Spleen (tissue), 11 donors: ENCODE measurements around the gene SNX24. TPM values are rescaled to one million over a fixed set of nuclear protein-coding genes. Genes with fewer than 3 reads are reported as not detected.

Experiments used
- DNase-seq: peaks from one replicate; pipeline ENCODE4 v3.0.0-alpha.2; 2020
- H3K27ac ChIP-seq, 8 donors: fragments of 200-600 bp; sonication (generic) in 7 of 8; 1 replicate in 4 of 8; 2 replicates in 4 of 8; pipeline versions ENCODE4 v1.5.0 to v1.8.0; 2016 to 2021; ENCODE audit warnings: inconsistent platforms in 4 of 8, mild to moderate bottlenecking in 4 of 8, moderate library complexity in 1 of 8
- H3K27me3 ChIP-seq, 7 donors: fragments of 200-600 bp; sonication (generic) in 6 of 7; replicated peaks in 1 of 7; 1 replicate in 4 of 7; 2 replicates in 3 of 7; pipeline versions ENCODE4 v1.5.0 to v1.8.0; 2016 to 2021; ENCODE audit warnings: inconsistent platforms in 3 of 7, mild to moderate bottlenecking in 1 of 7
- H3K36me3 ChIP-seq, 6 donors: fragments of 200-600 bp; sonication (generic) in 5 of 6; 1 replicate in 4 of 6; 2 replicates in 2 of 6; pipeline versions ENCODE4 v1.5.0 to v1.8.0; 2016 to 2021; ENCODE audit warnings: inconsistent platforms in 2 of 6
- H3K4me1 ChIP-seq, 6 donors: fragments of 200-600 bp; sonication (generic) in 5 of 6; 1 replicate in 3 of 6; 2 replicates in 3 of 6; pipeline versions ENCODE4 v1.5.0 to v1.8.0; 2016 to 2021; ENCODE audit warnings: inconsistent platforms in 3 of 6
- H3K4me3 ChIP-seq, 8 donors: fragments of 200-600 bp; sonication (generic) in 7 of 8; 1 replicate in 4 of 8; 2 replicates in 4 of 8; pipeline versions ENCODE4 v1.5.0 to v1.8.0; 2016 to 2021; ENCODE audit warnings: inconsistent platforms in 4 of 8, mild to moderate bottlenecking in 4 of 8, moderate library complexity in 2 of 8
- H3K9me3 ChIP-seq, 8 donors: fragments of 200-600 bp; sonication (generic) in 7 of 8; 1 replicate in 4 of 8; 2 replicates in 4 of 8; pipeline versions ENCODE4 v1.5.0 to v1.8.0; 2016 to 2021; ENCODE audit warnings: inconsistent platforms in 4 of 8
- CTCF ChIP-seq, 11 experiments: fragments of 200-600 bp in 7 of 11; fragments of 450-650 bp in 4 of 11; sonication (generic) in 4 of 11; IDR thresholded peaks in 8 of 11; conservative IDR thresholded peaks in 3 of 11; 1 replicate in 7 of 11; 2 replicates in 4 of 11; pipeline versions ENCODE4 v1.4.0 to v1.8.0; 2016 to 2021; ENCODE audit warnings: antibody characterized with exemption in 11 of 11, inconsistent platforms in 4 of 11, mild to moderate bottlenecking in 1 of 11
- POLR2A ChIP-seq, 3 donors: fragments of 450-650 bp; IDR thresholded peaks; one replicate each; pipeline ENCODE4 v1.5.1; 2017; ENCODE audit warnings: antibody characterized with exemption in 3 of 3, mild to moderate bottlenecking in 1 of 3
- POLR2AphosphoS5 ChIP-seq, 3 donors: sonication (generic); formaldehyde crosslinking; IDR thresholded peaks; one replicate each; pipeline ENCODE4 v1.5.1; 2017; ENCODE audit warnings: antibody characterized with exemption in 3 of 3
- WGBS, 5 donors: extraction: QIAGEN DNeasy Blood & Tissue Kit in 3 of 5; methylation state at CpG; one replicate each; pipeline versions ENCODE4 v1.1.5 to v1.1.7; 2013 to 2018; 5-methylcytosine and 5-hydroxymethylcytosine counted together
- intact Hi-C: fragments of 100-400 bp; cut with DNase I; formaldehyde crosslinking; loops from one replicate; pipeline ENCODE4 v1.15.0; 2023; ENCODE audit warnings: low total_unique reads
- polyA plus RNA-seq, 3 donors: library from polyadenylated mRNA; stranded (reverse); fragments of 200-250 nt; gene quantifications; one replicate each; pipeline ENCODE4 v1.2.1, GENCODE V29; 2013
- total RNA-seq, 7 donors: library from RNA; depleted of rRNA in 3 of 7; stranded (reverse); fragments of >200 nt in 3 of 7; fragmentation: NEBNext Ultra II Directional in 4 of 7; extraction: Animal tissue kit (Norgen Biotek cat#: 25700) in 4 of 7; gene quantifications; one replicate each; pipeline versions ENCODE4 v1.1.0 to v1.2.1, GENCODE V29; 2016 to 2021
- donor health status: healthy with polysubstance abuse.
- donor health status: DM: no; HTN: no; CAD: no; lungs with moderate emphysema.
- donor health status: DM: no; HTN: no; CAD: no.
- donor health status: Bipolar disorder and iron deficiency.
- donor health status: healthy.
- donor health status: DM: no; HTN: no; CAD: no.
- donor health status: DM: yes; HTN: yes; CAD: no.

Gene SNX24
- total and polyA plus RNA-seq, 10 donors, result 5.2 to 17.4 (median 11.7) TPM

DNA sequence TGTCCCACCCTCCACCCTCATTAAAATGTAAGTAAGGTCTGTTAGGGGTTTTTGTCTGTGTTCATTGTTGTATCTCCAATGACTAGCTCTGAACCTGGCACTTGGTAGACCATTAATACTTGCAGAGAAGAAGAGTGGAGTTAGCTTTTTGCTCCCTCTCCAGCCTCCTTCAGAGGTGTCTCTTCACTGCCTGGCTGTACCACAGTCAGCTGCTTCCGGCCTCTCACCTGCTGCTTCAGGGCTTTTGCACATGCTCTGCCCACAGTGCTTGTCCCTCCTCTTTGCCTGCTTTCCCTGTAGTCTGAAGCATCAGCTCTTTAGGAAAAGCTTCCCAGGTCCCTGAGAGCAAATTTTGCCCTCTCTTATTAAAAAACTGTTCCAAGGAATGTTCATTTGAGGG, 83.6 kb downstream of the SNX24 start:
- intact Hi-C loops, result no loop called here
- H3K9me3 ChIP-seq, result no peaks in the 10 kb centered on the region
- no peak overlapping the region for H3K4me3 ChIP-seq
- no peak for DNase-seq
- WGBS, 5 donors, result 93 to 100% (median 95%) methylated on average over 1 of the region's 1 CpG
- no peaks in the 10 kb centered on the region for H3K27me3 ChIP-seq
- no peaks in the 10 kb centered on the region for H3K36me3 ChIP-seq
- no peaks in the 10 kb centered on the region for H3K4me1 ChIP-seq
- no peak overlapping the region for H3K27ac ChIP-seq
- no peak for TF ChIP-seq CTCF (IDR thresholded peaks at IDR 0.05 in 8 of 11, conservative IDR thresholded peaks at IDR 0.05 in 3 of 11)
- TF ChIP-seq POLR2A (IDR thresholded peaks at IDR 0.05), result no peak

DNA sequence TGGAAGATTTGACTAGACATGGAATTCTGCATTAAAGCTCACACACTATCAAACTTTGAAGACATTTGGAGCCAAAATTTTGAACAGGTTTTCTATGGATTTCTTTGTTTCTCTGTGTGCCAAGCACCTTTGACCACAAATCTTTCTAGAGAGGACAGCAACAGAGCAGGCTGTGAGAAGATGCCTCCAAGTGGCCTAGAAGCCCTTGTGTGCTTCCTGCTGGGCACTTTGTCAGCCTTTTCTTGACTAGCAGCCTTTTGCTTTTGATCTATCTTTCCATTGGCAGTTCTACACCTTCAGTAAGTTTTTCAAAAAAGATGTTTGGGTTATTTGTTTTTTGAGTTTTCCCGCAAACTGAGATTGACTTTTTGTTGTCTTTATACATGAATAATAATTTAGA, 84.6 kb downstream of the SNX24 start:
- Histone ChIP-seq H3K9me3 (no peaks in the 10 kb centered on the region), H3K36me3 (no peaks in the 10 kb centered on the region), H3K27me3 (no peaks in the 10 kb centered on the region), H3K27ac (no peak overlapping the region), H3K4me1 (no peaks in the 10 kb centered on the region), H3K4me3 (no peak overlapping the region)
- DNase-seq, result no peak
- intact Hi-C loops, result no loop called here
- TF ChIP-seq POLR2A (IDR thresholded peaks at IDR 0.05) (no peak), POLR2AphosphoS5 (IDR thresholded peaks at IDR 0.05) (no peak), CTCF (IDR thresholded peaks at IDR 0.05 in 8 of 11, conservative IDR thresholded peaks at IDR 0.05 in 3 of 11) (no peak)
- 96 to 98% (median 98%) methylated on average over 1 of the region's 1 CpG for WGBS, 5 donors

- Histone ChIP-seq H3K9me3 (no peaks in the 10 kb centered on the region), H3K4me3 (no peak overlapping the region), H3K27me3 (no peaks in the 10 kb centered on the region), H3K27ac (no peak overlapping the region), H3K4me1 (no peaks in the 10 kb centered on the region), H3K36me3 (no peaks in the 10 kb centered on the region)
- no peak for DNase-seq
- TF ChIP-seq POLR2A (IDR thresholded peaks at IDR 0.05) (no peak), POLR2AphosphoS5 (IDR thresholded peaks at IDR 0.05) (no peak), CTCF (IDR thresholded peaks at IDR 0.05 in 8 of 11, conservative IDR thresholded peaks at IDR 0.05 in 3 of 11) (no peak)
- intact Hi-C loops, result no loop called here
- 90 to 96% (median 94%) methylated on average over 7 of the region's 7 CpGs for WGBS, 5 donors
Observed at GRCh38 chr5:122933956-122934355, 88.5 kb downstream of the SNX24 start.

GRCh38 chr5:122936088-122936487, 90.7 kb downstream of the SNX24 start:
- TF ChIP-seq POLR2AphosphoS5 (IDR thresholded peaks at IDR 0.05) (no peak), POLR2A (IDR thresholded peaks at IDR 0.05) (no peak), CTCF (IDR thresholded peaks at IDR 0.05 in 8 of 11, conservative IDR thresholded peaks at IDR 0.05 in 3 of 11) (no peak)
- H3K4me1 ChIP-seq, result no peaks in the 10 kb centered on the region

More at GRCh38 chr5:122936088-122936487, 90.7 kb downstream of the SNX24 start:
- WGBS, 5 donors, result 93 to 100% (median 96%) methylated on average over 1 of the region's 1 CpG
- Histone ChIP-seq H3K9me3 (no peaks in the 10 kb centered on the region), H3K4me3 (no peak overlapping the region), H3K36me3 (no peaks in the 10 kb centered on the region), H3K27me3 (no peaks in the 10 kb centered on the region), H3K27ac (no peak overlapping the region)
- no peak for DNase-seq
- intact Hi-C loops, result no loop called here
